Measurements from ENCODE around the gene MDK.
"Not testable (repeated sequence)": the region's sequence is repeated elsewhere in the genome, so short reads cannot be mapped to it uniquely, and the experiment has no call there.

The MDK gene

DNA sequence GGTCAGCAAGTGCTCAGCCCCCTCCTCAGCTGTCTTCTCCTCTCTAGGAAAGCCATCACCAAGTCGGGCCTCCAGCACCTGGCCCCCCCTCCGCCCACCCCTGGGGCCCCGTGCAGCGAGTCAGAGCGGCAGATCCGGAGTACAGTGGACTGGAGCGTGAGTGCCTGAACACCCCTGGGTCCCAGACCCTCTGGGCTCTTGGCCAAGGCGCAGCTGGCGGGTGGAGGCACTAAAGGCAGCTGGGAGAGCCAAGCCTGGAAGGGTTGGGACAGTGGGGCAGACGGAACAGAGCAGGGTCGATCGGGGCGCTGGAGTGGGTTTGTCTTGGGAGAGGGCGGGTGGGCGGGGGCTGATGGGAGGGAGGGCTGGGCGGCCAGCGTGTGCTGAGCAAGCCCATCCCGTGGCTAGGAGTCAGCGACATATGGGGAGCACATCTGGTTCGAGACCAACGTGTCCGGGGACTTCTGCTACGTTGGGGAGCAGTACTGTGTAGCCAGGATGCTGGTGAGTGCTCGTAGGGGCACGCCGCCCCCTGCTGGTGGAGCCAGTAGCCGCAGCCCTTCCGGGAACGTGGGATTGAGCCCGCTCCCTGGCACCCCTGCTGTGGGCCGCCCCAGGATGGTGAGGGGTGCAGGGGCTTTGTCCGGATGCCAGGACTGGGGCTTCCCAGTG lies 14.1 kb upstream of the MDK start:
- Mint-ChIP-seq H3K9me3 (no peaks in the 10 kb centered on the region), H3K27ac (peak overlapping the region; percentile 67)

GRCh38 chr11:46367916-46368267 lies 13.6 kb upstream of the MDK start:
- no peak overlapping the region for H3K4me3 Mint-ChIP-seq
- H3K27me3 Mint-ChIP-seq, result no peaks in the 10 kb centered on the region
- CTCF ChIA-PET, result interaction anchor here (1.3 to 11.2 kb wide), 7 partner anchors 10 to 128 kb away, joined by 3 to 255 read pairs (median 5); no protein-coding TSS in a partner anchor
- no peak overlapping the region for H3K27ac Mint-ChIP-seq
- no peaks in the 10 kb centered on the region for H3K9me3 Mint-ChIP-seq
- H3K4me1 Mint-ChIP-seq, result peaks cover 29% of the 10 kb centered on the region
- no peak for DNase-seq
- peaks cover 27% of the 10 kb centered on the region for H3K36me3 Mint-ChIP-seq

More for the DNA sequence above, 14.1 kb upstream of the MDK start:
- DNase-seq, result peak; percentile 82
- CTCF ChIA-PET, result interaction anchor here (1.3 to 11.2 kb wide), 7 partner anchors 10 to 127 kb away, joined by 3 to 255 read pairs (median 5); no protein-coding TSS in a partner anchor
- Mint-ChIP-seq H3K4me3 (no peak overlapping the region), H3K4me1 (peaks cover 34% of the 10 kb centered on the region), H3K36me3 (peaks cover 27% of the 10 kb centered on the region), H3K27me3 (no peaks in the 10 kb centered on the region)

- Mint-ChIP-seq H3K4me3 (no peak overlapping the region), H3K27me3 (no peaks in the 10 kb centered on the region), H3K4me1 (peaks cover 23% of the 10 kb centered on the region), H3K9me3 (no peaks in the 10 kb centered on the region), H3K27ac (peak overlapping the region; percentile 45), H3K36me3 (peaks cover 28% of the 10 kb centered on the region)
- CTCF ChIA-PET, result interaction anchor here (1.1 to 11.2 kb wide), 4 partner anchors 9 to 139 kb away, joined by 3 to 255 read pairs (median 8); no protein-coding TSS in a partner anchor
- DNase-seq, result peak; percentile 68
These were observed 11.9 kb upstream of the MDK start for GRCh38 chr11:46369458-46370152.

DNA sequence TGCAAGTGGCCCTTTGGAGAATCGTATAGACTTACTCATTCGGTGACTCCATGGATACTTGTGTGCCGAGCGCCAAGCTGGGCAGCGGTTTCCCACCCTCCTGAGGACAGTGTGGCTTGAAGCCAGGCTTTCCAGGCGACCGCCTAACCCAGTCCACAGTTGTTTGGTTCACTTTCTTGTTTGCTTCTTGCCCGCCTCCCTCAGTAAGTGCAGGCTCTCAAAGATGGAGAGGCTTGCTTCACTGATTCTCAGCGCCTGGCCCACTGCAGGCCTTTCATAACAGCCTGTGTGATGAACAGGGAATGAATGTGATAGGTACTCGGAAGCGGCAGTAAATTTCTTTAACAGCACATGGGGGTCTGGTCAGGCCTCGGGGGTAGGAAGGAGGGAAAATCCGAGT lies 11.2 kb upstream of the MDK start:
- H3K27me3 Mint-ChIP-seq, result no peaks in the 10 kb centered on the region
- DNase-seq, result no peak
- H3K27ac Mint-ChIP-seq, result no peak overlapping the region
- H3K9me3 Mint-ChIP-seq, result no peaks in the 10 kb centered on the region
- CTCF ChIA-PET, result interaction anchor here (2.2 to 11.2 kb wide), 2 partner anchors 9 to 19 kb away, joined by 6 to 255 read pairs; no protein-coding TSS in a partner anchor
- H3K4me3 Mint-ChIP-seq, result no peak overlapping the region
- H3K4me1 Mint-ChIP-seq, result peaks cover 18% of the 10 kb centered on the region
- H3K36me3 Mint-ChIP-seq, result peaks cover 28% of the 10 kb centered on the region

- CTCF ChIA-PET, result interaction anchor here (0.7 to 2.2 kb wide), 2 partner anchors 10 to 18 kb away, joined by 3 to 6 read pairs; no protein-coding TSS in a partner anchor
- H3K36me3 Mint-ChIP-seq, result peaks cover 30% of the 10 kb centered on the region
- not testable (repeated sequence) for DNase-seq, H3K9me3 Mint-ChIP-seq, H3K27ac Mint-ChIP-seq, H3K27me3 Mint-ChIP-seq, H3K4me3 Mint-ChIP-seq
- H3K4me1 Mint-ChIP-seq, result peaks cover 15% of the 10 kb centered on the region
These were observed 10.2 kb upstream of the MDK start for GRCh38 chr11:46371262-46371661.

DNA sequence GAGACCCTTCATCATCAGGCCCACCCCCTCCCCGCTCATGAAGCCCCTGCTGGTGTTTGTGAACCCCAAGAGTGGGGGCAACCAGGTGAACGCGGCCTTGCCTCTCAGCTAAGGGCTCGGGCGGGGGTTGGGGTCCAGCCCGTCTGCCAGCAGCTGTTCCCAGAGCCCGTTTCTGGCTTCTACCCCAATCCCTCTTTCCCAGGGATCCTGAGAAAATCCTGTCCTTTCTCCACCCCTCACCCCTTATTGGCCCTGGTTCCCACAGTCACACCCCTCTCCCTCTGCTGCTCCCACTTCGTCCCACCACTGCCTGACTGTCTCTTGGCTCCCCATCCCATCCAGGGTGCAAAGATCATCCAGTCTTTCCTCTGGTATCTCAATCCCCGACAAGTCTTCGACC lies 9.4 kb upstream of the MDK start:
- CTCF ChIA-PET, result interaction anchor here (2.0 to 2.2 kb wide), 2 partner anchors 11 to 20 kb away, joined by 6 to 9 read pairs; no protein-coding TSS in a partner anchor

GRCh38 chr11:46372501-46372900 lies 9.0 kb upstream of the MDK start:
- not testable (repeated sequence) for H3K4me3 Mint-ChIP-seq, H3K27ac Mint-ChIP-seq

More for the DNA sequence above, 9.4 kb upstream of the MDK start:
- Mint-ChIP-seq H3K27me3 (no peaks in the 10 kb centered on the region), H3K9me3 (no peaks in the 10 kb centered on the region), H3K27ac (no peak overlapping the region), H3K36me3 (peaks cover 37% of the 10 kb centered on the region), H3K4me3 (no peak overlapping the region), H3K4me1 (peaks cover 12% of the 10 kb centered on the region)
- DNase-seq, result no peak

DNA sequence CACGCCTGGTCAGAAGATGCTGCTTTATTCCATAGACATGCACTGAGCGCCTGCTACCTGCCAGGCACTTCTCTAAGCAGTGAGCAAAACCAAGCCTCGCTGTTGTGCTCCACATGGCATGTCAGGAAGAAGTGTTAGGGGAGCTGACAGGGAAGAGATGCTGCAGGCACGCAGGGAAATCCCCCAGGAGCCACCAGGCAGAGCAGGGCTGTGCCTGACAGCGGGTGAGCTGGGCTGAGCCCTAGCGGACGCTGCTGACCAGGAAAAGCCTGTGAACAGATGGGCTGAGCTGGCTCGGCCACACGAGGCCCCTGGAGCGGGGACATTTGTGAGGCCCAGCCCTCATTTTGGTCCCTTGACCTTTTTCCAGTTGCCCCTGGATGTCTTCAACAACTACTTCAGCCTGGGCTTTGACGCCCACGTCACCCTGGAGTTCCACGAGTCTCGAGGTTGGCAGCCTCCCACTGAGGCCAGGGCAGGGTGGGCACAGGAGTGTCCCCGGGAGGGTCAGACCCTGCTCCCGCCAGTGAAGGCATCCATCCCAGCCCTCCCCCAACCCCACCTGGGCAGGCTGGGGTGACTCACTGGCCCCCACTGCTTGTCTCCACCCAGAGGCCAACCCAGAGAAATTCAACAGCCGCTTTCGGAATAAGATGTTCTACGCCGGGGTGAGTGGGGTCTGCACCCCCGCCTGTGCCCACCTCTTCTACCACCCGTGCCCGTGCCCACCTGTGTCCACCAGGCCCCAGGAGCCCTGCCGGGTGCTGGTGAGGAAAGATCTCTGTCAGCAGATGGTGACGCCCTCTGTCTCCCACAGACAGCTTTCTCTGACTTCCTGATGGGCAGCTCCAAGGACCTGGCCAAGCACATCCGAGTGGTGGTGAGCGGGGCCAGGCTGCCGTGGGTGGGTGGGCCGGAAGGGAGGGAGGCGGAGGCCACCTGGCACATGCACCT lies 7.4 kb upstream of the MDK start:
- H3K27ac Mint-ChIP-seq, result no peak overlapping the region
- CTCF ChIA-PET, result interaction anchor here (2.0 kb wide), 1 partner anchor 22 kb away, joined by 9 read pairs; no protein-coding TSS in a partner anchor
- H3K4me1 Mint-ChIP-seq, result peaks cover 9% of the 10 kb centered on the region
- no peak for DNase-seq
- no peak overlapping the region for H3K4me3 Mint-ChIP-seq
- peaks cover 39% of the 10 kb centered on the region for H3K36me3 Mint-ChIP-seq
- H3K27me3 Mint-ChIP-seq, result no peaks in the 10 kb centered on the region
- H3K9me3 Mint-ChIP-seq, result peaks cover 4% of the 10 kb centered on the region

More at GRCh38 chr11:46372501-46372900, 9.0 kb upstream of the MDK start:
- not testable (repeated sequence) for H3K4me1 Mint-ChIP-seq, DNase-seq, H3K9me3 Mint-ChIP-seq, H3K27me3 Mint-ChIP-seq
- peaks cover 41% of the 10 kb centered on the region for H3K36me3 Mint-ChIP-seq
- CTCF ChIA-PET, result interaction anchor here (2.0 to 2.2 kb wide), 2 partner anchors 11 to 20 kb away, joined by 6 to 9 read pairs; no protein-coding TSS in a partner anchor

GRCh38 chr11:46374815-46375214 lies 6.7 kb upstream of the MDK start:
- peaks cover 4% of the 10 kb centered on the region for H3K9me3 Mint-ChIP-seq
- H3K36me3 Mint-ChIP-seq, result peaks cover 34% of the 10 kb centered on the region
- H3K27ac Mint-ChIP-seq, result no peak overlapping the region
- peaks cover 8% of the 10 kb centered on the region for H3K4me1 Mint-ChIP-seq
- CTCF ChIA-PET, result no interaction called here
- H3K4me3 Mint-ChIP-seq, result no peak overlapping the region
- no peaks in the 10 kb centered on the region for H3K27me3 Mint-ChIP-seq
- no peak for DNase-seq

DNA sequence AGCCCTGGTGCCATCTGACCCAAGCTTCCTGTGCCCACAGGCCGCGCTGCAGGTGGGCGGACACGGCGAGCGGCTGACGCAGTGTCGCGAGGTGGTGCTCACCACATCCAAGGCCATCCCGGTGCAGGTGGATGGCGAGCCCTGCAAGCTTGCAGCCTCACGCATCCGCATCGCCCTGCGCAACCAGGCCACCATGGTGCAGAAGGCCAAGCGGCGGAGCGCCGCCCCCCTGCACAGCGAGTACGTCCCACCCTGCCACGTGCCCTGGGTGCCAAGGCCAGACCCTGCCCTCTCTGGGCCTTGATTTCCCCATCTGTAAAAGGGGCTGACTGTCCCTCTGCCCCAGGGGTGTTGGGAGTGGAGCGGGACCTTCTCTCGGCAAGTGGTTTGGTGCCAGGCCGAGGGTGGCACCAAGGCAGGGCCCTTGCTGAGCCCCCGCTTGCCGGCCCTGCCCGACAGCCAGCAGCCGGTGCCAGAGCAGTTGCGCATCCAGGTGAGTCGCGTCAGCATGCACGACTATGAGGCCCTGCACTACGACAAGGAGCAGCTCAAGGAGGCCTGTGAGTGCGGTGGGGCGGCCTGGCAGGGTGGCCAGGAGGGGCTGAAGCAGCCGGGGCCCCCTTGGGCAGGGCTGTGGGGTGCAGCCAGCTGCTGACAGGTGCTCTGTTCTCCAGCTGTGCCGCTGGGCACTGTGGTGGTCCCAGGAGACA lies 5.9 kb upstream of the MDK start:
- no peak for DNase-seq
- peaks cover 29% of the 10 kb centered on the region for H3K36me3 Mint-ChIP-seq
- no peak overlapping the region for H3K4me3 Mint-ChIP-seq
- peaks cover 11% of the 10 kb centered on the region for H3K4me1 Mint-ChIP-seq
- no peak overlapping the region for H3K27ac Mint-ChIP-seq
- H3K9me3 Mint-ChIP-seq, result peaks cover 4% of the 10 kb centered on the region
- peaks cover under 1% of the 10 kb centered on the region for H3K27me3 Mint-ChIP-seq
- CTCF ChIA-PET, result interaction anchor here (3.3 kb wide), 1 partner anchor 24 kb away, joined by 16 read pairs; no protein-coding TSS in a partner anchor

DNA sequence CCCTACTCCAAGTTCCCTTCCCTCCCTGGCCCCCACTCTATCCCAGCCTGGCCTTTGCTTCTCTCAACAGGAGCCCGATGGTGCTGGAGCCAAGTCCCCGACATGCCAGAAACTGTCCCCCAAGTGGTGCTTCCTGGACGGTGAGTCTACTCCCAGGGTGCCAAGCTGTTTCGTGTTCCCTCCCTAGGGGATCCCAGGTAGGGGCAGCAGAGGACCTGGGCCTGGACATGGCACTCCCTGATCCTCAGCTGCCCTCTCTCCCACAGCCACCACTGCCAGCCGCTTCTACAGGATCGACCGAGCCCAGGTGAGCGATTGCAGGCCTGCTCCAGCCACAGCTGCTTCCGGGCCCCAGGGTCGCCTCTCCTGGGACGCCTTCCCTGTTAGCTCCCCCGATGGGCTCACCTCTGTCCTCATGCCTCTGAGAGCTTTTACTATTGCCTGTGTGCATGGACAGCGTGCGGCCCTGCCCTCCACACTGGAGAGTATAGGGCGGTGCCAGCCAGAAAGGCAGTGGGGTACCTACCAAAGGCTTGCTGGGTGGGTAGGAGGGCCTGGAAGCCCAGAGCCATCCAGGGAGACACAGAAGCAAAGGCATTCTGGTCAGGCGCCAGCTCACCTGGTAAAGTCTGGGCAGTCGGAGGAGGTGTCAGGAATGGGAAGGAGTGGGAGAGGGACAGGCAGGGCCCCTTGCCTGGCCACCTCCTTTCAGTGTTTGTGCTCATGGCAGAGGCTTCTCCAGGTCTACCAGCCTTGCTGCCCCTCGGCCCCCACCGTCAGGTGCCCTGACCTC lies 5.0 kb upstream of the MDK start:
- H3K4me3 Mint-ChIP-seq, result no peak overlapping the region
- H3K4me1 Mint-ChIP-seq, result peaks cover 13% of the 10 kb centered on the region
- peaks cover 4% of the 10 kb centered on the region for H3K9me3 Mint-ChIP-seq
- DNase-seq, result no peak
- H3K27ac Mint-ChIP-seq, result no peak overlapping the region
- CTCF ChIA-PET, result interaction anchor here (3.3 kb wide), 1 partner anchor 25 kb away, joined by 16 read pairs; no protein-coding TSS in a partner anchor
- H3K27me3 Mint-ChIP-seq, result peaks cover 8% of the 10 kb centered on the region
- H3K36me3 Mint-ChIP-seq, result peaks cover 29% of the 10 kb centered on the region

GRCh38 chr11:46377290-46377689 lies 4.2 kb upstream of the MDK start:
- CTCF ChIA-PET, result interaction anchor here (1.0 to 3.3 kb wide), 2 partner anchors 10 to 25 kb away, joined by 3 to 16 read pairs; no protein-coding TSS in a partner anchor
- peaks cover 31% of the 10 kb centered on the region for H3K36me3 Mint-ChIP-seq
- peaks cover 18% of the 10 kb centered on the region for H3K4me1 Mint-ChIP-seq
- peaks cover 16% of the 10 kb centered on the region for H3K27me3 Mint-ChIP-seq
- H3K27ac Mint-ChIP-seq, result no peak overlapping the region
- H3K9me3 Mint-ChIP-seq, result peaks cover 4% of the 10 kb centered on the region
- no peak overlapping the region for H3K4me3 Mint-ChIP-seq
- no peak for DNase-seq

Measured in activated naive CD4-positive, alpha-beta T cell treated with anti-CD3 and anti-CD28 coated beads, Interleukin-2, amount 10 ng/mL, durations not matched to agents 7 days and 5 days (primary cell).